GM18505 (cell line): ENCODE results near the gene PLB1.

Experiments used
- ATAC-seq: cut with Tn5 transposase; IDR thresholded peaks from one replicate; pipeline ENCODE4 v1.9.1; 2021; ENCODE audit not compliant: unreplicated experiment
- POLR2A ChIP-seq: IDR thresholded peaks from 4 replicates; pipeline ENCODE4 v1.6.1; 2011; ENCODE audit warnings: borderline replicate concordance; ENCODE audit not compliant: insufficient read depth, insufficient read length; ENCODE audit errors: extremely low read depth

Gene PLB1

DNA sequence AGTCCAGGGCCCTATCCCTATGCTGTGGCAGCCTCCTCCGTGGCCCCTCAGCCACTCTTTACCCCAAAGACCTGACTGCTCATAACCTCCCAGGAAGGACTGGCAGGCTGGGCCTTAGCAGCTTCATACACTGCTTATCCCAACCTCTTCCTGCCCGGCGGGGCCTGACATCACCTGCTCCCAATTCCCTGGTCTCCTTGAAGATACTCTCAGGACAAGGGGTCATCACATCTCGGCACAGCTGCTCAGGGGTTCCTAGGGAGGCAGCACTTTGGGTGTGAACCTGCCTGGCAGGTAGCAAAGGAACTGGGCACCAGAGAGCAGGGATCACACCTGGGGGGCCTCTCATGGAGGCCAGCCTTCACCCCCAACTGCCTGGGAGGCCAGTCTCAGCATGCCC is 68.5 kb downstream of the PLB1 start:
- no peak for TF ChIP-seq POLR2A
- no peak for ATAC-seq

DNA sequence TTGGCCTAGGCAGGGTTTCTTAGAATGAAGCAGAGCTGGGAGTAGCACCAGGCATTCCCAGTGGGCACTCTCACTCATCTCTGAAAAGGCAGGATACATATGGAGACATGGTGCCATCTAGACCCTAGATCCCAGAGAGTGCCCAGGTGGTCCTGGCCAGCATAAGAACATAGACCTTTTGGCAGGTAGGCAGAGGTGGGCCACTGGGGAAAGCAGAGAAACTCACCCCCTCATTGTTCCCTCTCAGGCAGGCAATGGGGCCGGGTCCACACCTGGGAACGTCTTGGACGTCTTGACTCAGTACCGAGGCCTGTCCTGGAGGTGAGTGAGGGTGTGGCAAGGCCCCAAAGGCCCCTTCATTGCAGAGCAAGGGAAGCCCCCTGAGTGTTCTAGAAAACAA is 69.2 kb downstream of the PLB1 start:
- TF ChIP-seq POLR2A = no peak
- no peak for ATAC-seq

DNA sequence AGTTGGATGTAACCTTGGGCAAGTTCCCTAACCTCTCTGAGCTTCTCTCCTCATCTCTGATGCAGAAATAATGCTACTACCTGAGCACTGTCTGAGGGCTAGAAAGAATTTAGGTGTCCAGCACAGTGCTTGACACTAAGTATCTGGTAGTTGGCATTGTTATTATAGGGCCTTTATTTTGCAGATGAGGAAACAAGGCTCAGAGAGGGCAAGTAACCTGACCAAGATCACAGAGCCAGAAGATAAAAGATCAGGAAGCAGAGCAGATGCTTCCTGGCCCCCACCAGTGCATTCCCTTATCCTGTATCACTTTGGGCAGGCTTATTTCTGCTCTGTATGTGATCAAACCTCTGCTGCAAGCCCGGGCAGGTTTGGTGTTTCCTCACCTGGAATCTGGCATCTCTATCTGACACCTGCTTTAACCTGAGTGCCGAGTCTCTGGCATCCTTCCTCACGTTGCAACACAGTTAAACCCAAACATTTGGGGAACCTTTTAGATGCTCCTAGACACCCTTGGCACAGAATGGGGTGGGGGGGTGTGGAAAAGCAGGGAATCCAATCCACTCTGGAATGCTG is 69.9 kb downstream of the PLB1 start:
- no peak for TF ChIP-seq POLR2A
- no peak for ATAC-seq

DNA sequence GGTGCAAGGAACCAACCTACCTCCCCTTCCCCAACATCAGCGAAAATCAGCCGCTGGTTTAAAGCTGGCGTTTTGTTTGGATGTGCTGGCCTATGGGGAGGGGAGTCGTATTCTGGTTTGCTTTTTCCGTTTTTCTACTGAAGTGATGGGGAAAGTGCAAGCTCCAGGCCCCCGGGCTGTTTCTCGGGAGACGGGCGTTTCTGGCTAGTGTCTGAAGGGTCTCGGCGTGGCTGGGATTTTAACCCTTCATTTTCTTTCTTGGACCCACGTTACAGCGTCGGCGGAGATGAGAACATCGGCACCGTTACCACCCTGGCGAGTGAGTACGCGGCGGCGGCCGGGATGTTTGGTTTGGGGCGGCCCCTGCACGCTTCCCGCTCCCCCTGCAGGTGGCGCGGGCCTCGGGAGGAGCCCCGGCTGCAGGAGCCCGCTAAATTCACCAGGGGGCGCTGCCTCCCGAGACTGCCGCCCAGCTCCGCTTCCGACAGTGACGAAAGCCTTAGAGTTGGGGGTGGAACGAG is 70.7 kb downstream of the PLB1 start:
- ATAC-seq = peak; percentile 99
- no peak for TF ChIP-seq POLR2A

DNA sequence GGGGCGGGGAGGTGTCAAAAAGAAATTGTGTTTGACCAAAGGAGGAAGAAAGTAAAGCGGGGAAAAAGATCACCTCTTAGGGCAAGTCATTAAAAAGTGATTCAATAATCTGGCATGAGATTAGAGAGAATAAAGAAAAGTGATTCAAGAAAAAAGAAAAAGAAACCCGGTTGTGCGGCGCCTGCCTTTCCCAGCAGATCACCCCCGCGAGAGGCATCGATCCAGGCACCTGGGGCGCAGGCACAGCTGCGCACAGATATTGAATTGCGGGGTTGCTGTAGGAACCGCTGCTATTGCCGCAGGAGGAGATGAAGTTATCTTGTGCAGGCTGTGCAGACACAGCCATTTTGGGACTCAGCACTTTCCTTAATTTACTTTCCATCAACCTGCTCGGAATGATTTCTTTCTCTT is 71.2 kb downstream of the PLB1 start:
- no peak for ATAC-seq

DNA sequence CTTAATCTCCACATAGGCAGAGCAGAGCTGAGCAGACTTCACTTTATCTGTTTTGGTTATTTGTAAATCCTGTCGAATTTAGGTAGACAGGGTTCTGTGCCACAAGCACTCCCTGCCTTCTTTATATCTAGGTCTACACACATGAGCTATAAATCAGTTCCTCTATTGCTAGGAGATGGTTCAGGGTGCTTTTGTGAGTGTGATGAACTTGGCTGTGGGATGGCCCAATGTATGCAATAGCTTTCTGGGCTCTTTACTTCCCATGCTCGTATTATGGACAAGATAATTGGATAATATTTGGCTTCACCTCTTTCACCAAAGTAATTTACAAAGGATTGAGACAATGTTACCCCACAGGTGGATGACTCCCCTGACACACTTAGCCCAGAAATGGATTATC is 72.2 kb downstream of the PLB1 start:
- no peak for ATAC-seq
- no peak for TF ChIP-seq POLR2A

More for the DNA sequence above, 71.2 kb downstream of the PLB1 start:
- no peak for TF ChIP-seq POLR2A

DNA sequence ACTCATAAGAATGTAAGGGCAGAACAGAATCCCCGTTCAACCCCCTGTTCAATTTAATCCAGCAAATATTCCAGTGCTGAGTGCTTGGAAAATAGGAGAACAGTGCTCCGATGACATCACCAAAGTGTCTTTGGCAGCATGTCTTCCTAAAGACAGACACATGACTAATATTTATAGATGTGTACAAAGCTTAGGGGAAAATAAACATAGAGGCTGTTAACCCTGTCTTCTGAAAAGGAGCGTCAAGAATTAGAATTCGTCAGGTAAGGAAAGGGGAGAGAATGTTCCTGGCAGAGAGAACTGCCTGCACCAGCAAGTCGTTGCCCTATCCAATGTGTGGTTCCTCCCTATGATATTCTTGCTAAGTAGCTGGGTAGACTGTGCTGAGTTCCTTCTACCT is 72.7 kb downstream of the PLB1 start:
- no peak for ATAC-seq
- no peak for TF ChIP-seq POLR2A

DNA sequence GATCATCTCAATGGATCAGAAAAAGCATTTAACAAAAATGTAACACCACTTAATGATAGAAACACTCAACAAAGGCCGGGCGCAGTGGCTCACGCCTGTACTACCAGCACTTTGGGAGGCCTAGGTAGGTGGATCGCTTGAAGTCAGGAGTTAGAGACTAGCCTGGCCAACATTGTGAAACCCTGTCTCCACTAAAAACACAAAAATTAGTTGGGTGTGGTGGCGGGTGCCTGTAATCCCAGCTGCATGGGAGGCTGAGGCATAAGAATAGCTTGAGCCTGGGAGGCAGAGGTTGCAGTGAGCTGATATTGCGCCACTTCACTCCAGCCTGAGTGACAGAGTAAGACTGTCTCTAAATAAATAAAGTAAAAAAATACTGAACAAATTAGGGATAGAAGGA is 74.6 kb downstream of the PLB1 start:
- no peak for ATAC-seq
- TF ChIP-seq POLR2A = no peak

DNA sequence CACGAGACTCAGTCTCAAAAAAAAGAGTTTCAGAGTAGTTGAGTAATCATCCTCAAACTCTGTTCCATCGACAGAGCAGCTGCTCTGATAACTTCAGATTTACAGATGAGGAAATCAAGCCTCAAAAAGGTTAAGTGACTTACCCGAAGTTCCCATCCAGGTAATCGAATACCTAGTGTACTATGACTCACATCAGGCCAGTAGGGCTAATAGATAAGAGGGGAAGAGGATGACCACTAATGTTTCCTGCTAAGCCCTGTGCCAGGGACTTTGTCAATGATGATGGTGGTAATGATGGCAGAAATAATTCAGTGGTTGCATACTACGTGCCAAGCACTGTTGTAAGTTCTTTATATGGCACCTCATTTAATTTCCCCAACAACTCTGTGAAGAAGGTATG is 80.9 kb downstream of the PLB1 start:
- no peak for TF ChIP-seq POLR2A

DNA sequence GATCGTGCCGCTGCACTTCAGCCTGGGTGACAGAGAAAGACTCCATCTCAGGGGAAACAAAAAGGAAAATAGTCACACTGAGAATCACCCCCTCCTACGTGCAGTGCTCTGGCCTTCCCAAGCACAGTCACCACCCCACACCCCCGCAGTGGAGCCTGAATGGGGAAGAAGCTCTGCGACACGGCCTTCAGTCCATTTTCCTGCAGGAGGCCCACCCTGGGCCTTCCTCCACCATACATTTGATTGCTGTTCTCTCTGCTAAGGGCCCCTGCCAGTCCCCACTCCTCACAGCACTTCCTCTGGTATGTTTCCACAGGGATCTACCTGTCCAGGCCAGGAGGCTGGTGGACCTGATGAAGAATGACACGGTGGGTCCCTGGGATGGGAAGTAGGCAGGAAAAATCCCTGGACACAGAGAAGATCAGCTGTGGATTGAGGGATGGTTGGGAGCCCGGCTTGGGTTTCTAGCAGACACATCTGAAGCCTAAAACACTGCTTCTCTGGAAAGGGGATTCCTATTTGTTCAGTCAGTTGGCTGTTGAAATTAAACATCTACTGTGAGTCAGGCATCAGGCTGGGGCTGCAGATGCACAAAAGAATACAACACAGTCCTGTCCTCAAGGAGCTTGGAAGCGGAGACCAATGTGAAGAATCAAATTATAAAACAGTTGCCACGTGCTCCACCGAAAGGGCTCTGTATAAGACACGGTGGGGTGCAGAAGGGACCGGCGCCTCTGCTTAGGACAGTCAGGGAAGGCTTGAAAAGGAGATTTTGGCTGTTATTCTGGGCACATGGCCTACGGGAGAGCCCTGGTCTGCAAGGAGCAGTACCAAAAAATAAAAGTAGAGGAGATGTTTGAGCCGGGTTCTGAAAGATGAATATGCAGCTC is 82.2 kb downstream of the PLB1 start:
- no peak for TF ChIP-seq POLR2A
- ATAC-seq = no peak

More for the DNA sequence above, 80.9 kb downstream of the PLB1 start:
- no peak for ATAC-seq

DNA sequence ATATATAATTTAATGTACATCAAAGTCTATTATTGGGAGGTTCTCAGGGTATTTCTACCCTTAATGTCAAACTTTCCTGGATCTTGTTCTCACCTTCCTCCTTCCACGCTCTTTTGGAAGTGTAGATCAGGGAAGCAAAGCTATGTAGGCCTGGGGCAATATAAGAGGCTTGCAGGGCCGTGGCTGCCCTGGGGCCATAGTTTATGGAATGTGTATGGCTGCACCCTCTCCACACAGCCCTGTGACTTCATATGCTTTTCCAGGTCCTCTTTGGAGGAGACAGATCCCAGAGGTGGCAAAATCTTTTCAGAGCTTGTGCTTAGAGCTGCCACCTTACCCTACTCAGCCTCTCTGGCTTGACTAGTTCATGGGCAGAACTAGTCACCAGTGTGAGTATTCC is 82.9 kb downstream of the PLB1 start:
- ATAC-seq = no peak
- TF ChIP-seq POLR2A = no peak

DNA sequence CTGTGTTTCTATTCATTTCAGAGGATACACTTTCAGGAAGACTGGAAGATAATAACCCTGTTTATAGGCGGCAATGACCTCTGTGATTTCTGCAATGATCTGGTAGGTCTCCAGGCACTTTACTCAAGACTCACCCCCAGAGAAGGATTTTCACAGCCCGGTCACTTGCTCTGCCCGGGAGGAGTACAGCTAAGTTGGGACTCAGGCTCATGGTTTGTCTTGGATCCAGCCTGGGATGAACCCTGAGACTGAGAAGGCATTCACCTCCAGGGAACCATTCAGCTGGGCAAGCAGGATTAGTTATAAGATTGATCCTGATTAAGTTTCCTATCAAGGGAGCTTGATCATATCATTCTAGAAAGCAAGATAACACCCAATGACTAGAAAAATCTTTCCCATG is 83.7 kb downstream of the PLB1 start:
- TF ChIP-seq POLR2A = no peak
- ATAC-seq = no peak

DNA sequence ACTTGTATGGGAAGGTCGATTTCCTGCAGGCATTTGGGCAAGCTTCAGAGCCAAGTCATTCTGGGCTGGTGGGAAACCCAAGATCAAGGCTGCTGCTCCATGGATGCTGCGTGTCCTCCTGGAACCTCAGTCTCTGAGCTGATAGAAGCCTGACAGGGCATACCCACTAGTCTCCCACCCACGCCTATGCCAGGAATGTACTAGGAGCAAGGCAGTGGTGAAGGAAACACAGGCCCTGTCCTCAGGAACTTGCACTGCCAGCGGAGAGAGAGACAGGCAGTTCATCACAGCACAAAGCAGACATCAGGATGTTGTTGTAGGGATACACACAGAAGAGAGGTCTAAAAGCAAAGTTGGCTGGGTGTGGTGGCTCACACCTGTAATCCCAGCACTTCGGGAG is 84.2 kb downstream of the PLB1 start:
- ATAC-seq = no peak
- no peak for TF ChIP-seq POLR2A

DNA sequence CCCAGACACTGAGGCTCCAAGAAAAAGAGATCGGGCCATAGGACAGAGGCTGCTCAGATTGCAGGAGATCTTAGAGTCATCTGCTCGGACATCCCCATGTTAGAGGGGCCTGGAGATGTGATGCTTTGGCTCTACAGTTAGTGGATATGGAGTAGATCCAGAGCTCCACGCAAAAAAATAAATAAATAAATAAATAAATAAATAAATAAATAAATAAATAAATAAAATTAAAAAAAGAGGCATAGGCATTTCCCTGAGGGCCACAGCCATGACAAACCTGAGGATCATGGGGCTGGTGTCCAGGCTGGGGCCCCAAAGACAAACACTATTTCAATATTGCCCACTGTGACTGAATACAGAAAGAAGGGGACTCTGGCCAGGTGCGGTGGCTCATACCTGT is 85.5 kb downstream of the PLB1 start:
- ATAC-seq = no peak
- TF ChIP-seq POLR2A = no peak
